A549 (cell line): ENCODE results near the gene TRIM28. TPM values are rescaled to one million over a fixed set of nuclear protein-coding genes. Genes with fewer than 3 reads are reported as not detected.

Source experiments
- ATAC-seq, 2 experiments: fragments of 200-7000 bp in 1 of 2; fragments of >200 bp in 1 of 2; cut with Nextera tagmentation in 1 of 2; cut with Tn5 transposase in 1 of 2; 3 replicates each; pipeline versions ENCODE4 v1.8.0 to v1.9.1; 2018 to 2020; ENCODE audit warnings: mild to moderate bottlenecking in 1 of 2, moderate library complexity in 1 of 2
- CTCF ChIA-PET: fragments of 300-600 bp; sonication (Branson Sonifier 250); formaldehyde crosslinking; extraction: SDS; loops from one replicate; lab custom pipeline; 2021; ENCODE audit warnings: antibody characterized with exemption, inconsistent platforms; lab: Yijun Ruan, JAX
- POLR2A ChIA-PET: fragments of 350-600 bp; formaldehyde crosslinking; extraction: SDS; loops from one replicate; lab custom pipeline; 2021; ENCODE audit warnings: antibody characterized with exemption, inconsistent platforms; lab: Yijun Ruan, JAX
- DNase-seq, 2 experiments: peaks; one replicate each; pipeline versions ENCODE4 v3.0.0 to v3.0.0-alpha.2; 2011 to 2016; ENCODE audit warnings: low read depth in 1 of 2, low spot score in 1 of 2
- FAIRE-seq: peaks from 2 replicates; lab custom pipeline; 2011; peaks lifted over from hg19 to GRCh38; lab: Jason Lieb, UNC
- H3K27ac ChIP-seq, 2 experiments: fragments of >200 bp; sonication (Bioruptor Twin); formaldehyde crosslinking; 3 replicates each; pipeline ENCODE4 v1.5.1; 2016 to 2017
- H3K4me1 ChIP-seq: fragments of >200 bp; sonication (Bioruptor Twin); formaldehyde crosslinking; 3 replicates; pipeline ENCODE4 v1.6.1; 2016
- H3K4me2 ChIP-seq: fragments of >200 bp; sonication (Bioruptor Twin); formaldehyde crosslinking; 3 replicates; pipeline ENCODE4 v1.6.1; 2016
- H3K4me3 ChIP-seq: fragments of >200 bp; sonication (Bioruptor Twin); formaldehyde crosslinking; 3 replicates; pipeline ENCODE4 v1.5.1; 2016
- H3K9me3 ChIP-seq: fragments of >200 bp; sonication (Bioruptor Twin); formaldehyde crosslinking; 3 replicates; pipeline ENCODE4 v1.6.1; 2016
- CEBPB ChIP-seq, 2 experiments: fragments of >200 bp in 1 of 2; sonication (Bioruptor Twin) in 1 of 2; formaldehyde crosslinking in 1 of 2; IDR thresholded peaks; 2 replicates each; pipeline ENCODE4 v1.6.1; 2012 to 2016
- CHD4 ChIP-seq: fragments of 200-600 bp; sonication (generic); IDR thresholded peaks from 2 replicates; pipeline ENCODE4 v1.6.1; 2016; ENCODE audit warnings: antibody characterized with exemption, mild to moderate bottlenecking, borderline replicate concordance
- HDAC2 ChIP-seq: fragments of 200-600 bp; sonication (generic); IDR thresholded peaks from 2 replicates; pipeline ENCODE4 v1.6.1; 2016
- HES2 ChIP-seq: fragments of >200 bp; sonication (Bioruptor Twin); formaldehyde crosslinking; IDR thresholded peaks from 2 replicates; pipeline ENCODE4 v1.6.1; 2016
- KDM1A ChIP-seq: fragments of 200-600 bp; sonication (generic); IDR thresholded peaks from 2 replicates; pipeline ENCODE4 v1.6.1; 2016; ENCODE audit warnings: low read depth, mild to moderate bottlenecking
- PBX3 ChIP-seq: IDR thresholded peaks from 2 replicates; pipeline ENCODE4 v1.6.1; 2012
- POLR2A ChIP-seq: IDR thresholded peaks from 2 replicates; pipeline ENCODE4 v1.6.1; 2012; ENCODE audit warnings: mild to moderate bottlenecking, low read length
- POLR2AphosphoS2 ChIP-seq: conservative IDR thresholded peaks from 2 replicates; pipeline ENCODE4 v1.6.1; 2012; ENCODE audit warnings: low read length, improper control_type of control experiment, inconsistent platforms
- TFCP2L1 ChIP-seq: fragments of 250-450 bp; sonication (Bioruptor Pico); IDR thresholded peaks from 2 replicates; pipeline ENCODE4 v1.5.0; 2021; ENCODE audit warnings: mild to moderate bottlenecking
- TP53 ChIP-seq: fragments of 250-450 bp; sonication (Bioruptor Pico); IDR thresholded peaks from 2 replicates; pipeline ENCODE4 v1.5.0; 2021; ENCODE audit warnings: mild to moderate bottlenecking, moderate library complexity
- ZC3H11A ChIP-seq: fragments of 450-650 bp; IDR thresholded peaks from 2 replicates; pipeline ENCODE4 v1.6.1; 2014; ENCODE audit warnings: antibody characterized with exemption, mild to moderate bottlenecking
- WGBS: methylation state at CpG from one replicate; pipeline ENCODE4 v1.1.6; 2017; ENCODE audit errors: missing lambda C conversion rate; 5-methylcytosine and 5-hydroxymethylcytosine counted together
- polyA plus RNA-seq, 4 experiments: library from polyadenylated mRNA; depleted of rRNA in 3 of 4; stranded (reverse); fragments of >200 nt; fragmentation: RNase III in 1 of 4; extraction: RNeasy Plus Mini Kit Qiagen cat#74134 plus additional on column Dnase treatment in 1 of 4; gene quantifications; 2 replicates in 3 of 4; 3 replicates in 1 of 4; pipeline ENCODE4 v1.2.3, GENCODE V29; 2011 to 2017
- TF ChIP-seq, protein P1 (sequence below): fragments of >200 bp; sonication (Bioruptor Twin); formaldehyde crosslinking; IDR thresholded peaks from 3 replicates; pipeline ENCODE4 v1.5.1; 2016
- TF ChIP-seq, protein P2 (sequence below): fragments of >200 bp; sonication (Bioruptor Twin); formaldehyde crosslinking; IDR thresholded peaks from 3 replicates; pipeline ENCODE4 v1.6.1; 2016
- TF ChIP-seq, protein P3 (sequence below): fragments of 450-650 bp; IDR thresholded peaks from 2 replicates; pipeline ENCODE4 v1.6.1; 2014; ENCODE audit warnings: antibody characterized with exemption

TRIM28 gene
- polyA plus RNA-seq, 2 of the 4 experiments (the other 2 are of a cell fraction) = 576 to 656 TPM

DNA sequence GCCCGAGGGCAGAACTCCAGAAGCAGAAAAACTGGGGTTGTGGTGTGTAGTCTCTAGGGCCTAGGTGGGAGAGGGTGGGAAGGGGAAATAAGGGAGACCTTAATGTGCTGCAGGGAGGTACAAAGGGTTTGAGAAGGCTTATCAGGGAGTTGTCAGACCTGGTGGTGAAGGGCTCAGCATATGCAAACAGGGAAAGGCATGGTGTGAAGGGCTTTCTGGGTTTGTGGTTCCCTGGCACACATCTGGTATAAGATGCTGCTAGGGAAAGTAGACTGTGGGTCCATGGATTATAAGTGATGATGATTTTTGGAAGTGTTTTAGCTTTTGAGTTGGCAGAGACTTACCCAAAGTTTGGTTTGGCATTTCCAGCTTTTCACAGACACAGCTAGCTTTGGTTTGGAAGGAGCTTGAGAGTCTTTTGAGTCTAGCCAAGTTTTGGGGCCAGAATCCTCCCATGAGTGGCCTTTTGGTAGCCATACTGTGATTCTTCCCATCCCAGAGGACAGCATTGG lies 2.2 kb downstream of the TRIM28 start:
- TF ChIP-seq, protein P1, sequence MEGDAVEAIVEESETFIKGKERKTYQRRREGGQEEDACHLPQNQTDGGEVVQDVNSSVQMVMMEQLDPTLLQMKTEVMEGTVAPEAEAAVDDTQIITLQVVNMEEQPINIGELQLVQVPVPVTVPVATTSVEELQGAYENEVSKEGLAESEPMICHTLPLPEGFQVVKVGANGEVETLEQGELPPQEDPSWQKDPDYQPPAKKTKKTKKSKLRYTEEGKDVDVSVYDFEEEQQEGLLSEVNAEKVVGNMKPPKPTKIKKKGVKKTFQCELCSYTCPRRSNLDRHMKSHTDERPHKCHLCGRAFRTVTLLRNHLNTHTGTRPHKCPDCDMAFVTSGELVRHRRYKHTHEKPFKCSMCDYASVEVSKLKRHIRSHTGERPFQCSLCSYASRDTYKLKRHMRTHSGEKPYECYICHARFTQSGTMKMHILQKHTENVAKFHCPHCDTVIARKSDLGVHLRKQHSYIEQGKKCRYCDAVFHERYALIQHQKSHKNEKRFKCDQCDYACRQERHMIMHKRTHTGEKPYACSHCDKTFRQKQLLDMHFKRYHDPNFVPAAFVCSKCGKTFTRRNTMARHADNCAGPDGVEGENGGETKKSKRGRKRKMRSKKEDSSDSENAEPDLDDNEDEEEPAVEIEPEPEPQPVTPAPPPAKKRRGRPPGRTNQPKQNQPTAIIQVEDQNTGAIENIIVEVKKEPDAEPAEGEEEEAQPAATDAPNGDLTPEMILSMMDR = no peak
- TF ChIP-seq TFCP2L1 (CRISPR knock-in tag) (0 out of 2 replicates have a peak, but pooled peaks have one; percentile 29), TP53 (CRISPR knock-in tag) (0 out of 2 replicates have a peak, but pooled peaks have one; percentile 26)
- H3K9me3 ChIP-seq = no peaks in the 10 kb centered on the region
- ATAC-seq = no peak
- ChIA-PET CTCF (interaction anchor here (1.3 to 13.8 kb wide), 3 partner anchors 7 to 32 kb away, joined by 3 to 222 read pairs (median 4); partner anchors contain the start of gene ZBTB45), POLR2A (interaction anchor here (1.8 to 4.1 kb wide), 3 partner anchors 8 to 32 kb away, joined by 5 to 184 read pairs (median 103); partner anchors contain the start of genes CHMP2A and ZBTB45)
- FAIRE-seq = no peak
- WGBS = 0% methylated on average over 1 of the region's 1 CpG
- no peak for DNase-seq
- peak overlapping the region; percentile 87 to 95; a peak in 5 of 6 replicates for H3K27ac ChIP-seq
- peak overlapping the region; percentile 95 for H3K4me2 ChIP-seq
- H3K4me3 ChIP-seq = peak overlapping the region; percentile 97
- H3K4me1 ChIP-seq = peaks cover 23% of the 10 kb centered on the region

DNA sequence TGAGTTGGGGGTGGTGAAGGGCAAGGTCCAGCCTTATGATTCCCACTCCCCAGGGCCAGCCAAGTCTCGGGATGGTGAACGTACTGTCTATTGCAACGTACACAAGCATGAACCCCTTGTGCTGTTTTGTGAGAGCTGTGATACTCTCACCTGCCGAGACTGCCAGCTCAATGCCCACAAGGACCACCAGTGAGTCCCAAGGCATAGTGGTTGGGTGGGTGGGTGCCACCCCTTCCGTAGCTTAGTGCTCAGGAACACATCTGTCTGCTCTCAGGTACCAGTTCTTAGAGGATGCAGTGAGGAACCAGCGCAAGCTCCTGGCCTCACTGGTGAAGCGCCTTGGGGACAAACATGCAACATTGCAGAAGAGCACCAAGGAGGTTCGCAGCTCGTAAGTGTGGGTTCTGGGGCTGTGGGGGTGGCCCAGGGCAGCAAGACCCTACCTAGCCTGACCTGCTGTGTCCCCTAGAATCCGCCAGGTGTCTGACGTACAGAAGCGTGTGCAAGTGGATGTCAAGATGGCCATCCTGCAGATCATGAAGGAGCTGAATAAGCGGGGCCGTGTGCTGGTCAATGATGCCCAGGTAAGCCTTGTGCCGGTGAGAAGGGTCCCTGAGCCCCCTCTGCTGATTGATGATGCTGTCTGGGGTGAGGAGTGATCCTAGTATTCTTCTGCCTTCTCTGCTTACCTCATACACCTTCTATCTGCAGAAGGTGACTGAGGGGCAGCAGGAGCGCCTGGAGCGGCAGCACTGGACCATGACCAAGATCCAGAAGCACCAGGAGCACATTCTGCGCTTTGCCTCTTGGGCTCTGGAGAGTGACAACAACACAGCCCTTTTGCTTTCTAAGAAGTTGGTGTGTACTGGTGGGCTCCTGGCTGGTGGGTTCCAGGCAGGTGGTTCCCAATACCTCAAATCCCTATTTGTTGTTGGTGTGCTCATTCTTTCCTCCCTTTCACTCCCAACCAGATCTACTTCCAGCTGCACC lies 3.8 kb downstream of the TRIM28 start:
- TF ChIP-seq, protein P2, sequence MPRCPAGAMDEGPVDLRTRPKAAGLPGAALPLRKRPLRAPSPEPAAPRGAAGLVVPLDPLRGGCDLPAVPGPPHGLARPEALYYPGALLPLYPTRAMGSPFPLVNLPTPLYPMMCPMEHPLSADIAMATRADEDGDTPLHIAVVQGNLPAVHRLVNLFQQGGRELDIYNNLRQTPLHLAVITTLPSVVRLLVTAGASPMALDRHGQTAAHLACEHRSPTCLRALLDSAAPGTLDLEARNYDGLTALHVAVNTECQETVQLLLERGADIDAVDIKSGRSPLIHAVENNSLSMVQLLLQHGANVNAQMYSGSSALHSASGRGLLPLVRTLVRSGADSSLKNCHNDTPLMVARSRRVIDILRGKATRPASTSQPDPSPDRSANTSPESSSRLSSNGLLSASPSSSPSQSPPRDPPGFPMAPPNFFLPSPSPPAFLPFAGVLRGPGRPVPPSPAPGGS = no peak
- no peak for TF ChIP-seq ZC3H11A
- CTCF ChIA-PET = interaction anchor here (13.8 kb wide), 1 partner anchor 28 kb away, joined by 222 read pairs; the partner anchor contains the start of gene ZBTB45
- POLR2A ChIA-PET = interaction anchor here (1.9 kb wide), 1 partner anchor 27 kb away, joined by 7 read pairs; the partner anchor contains the start of gene ZBTB45
- H3K4me3 ChIP-seq = no peak overlapping the region
- peaks cover 23% of the 10 kb centered on the region for H3K4me1 ChIP-seq
- H3K27ac ChIP-seq = no peak overlapping the region
- DNase-seq (no peak), ATAC-seq (no peak), FAIRE-seq (no peak)
- WGBS = 94% methylated on average over 18 of the region's 18 CpGs
- no peaks in the 10 kb centered on the region for H3K9me3 ChIP-seq
- H3K4me2 ChIP-seq = peak overlapping the region; percentile 95

- peaks cover 27% of the 10 kb centered on the region; the same call in 2 of the 3 replicates for H3K4me1 ChIP-seq
- H3K4me3 ChIP-seq = no peak overlapping the region
- ATAC-seq (no peak), FAIRE-seq (no peak), DNase-seq (no peak)
- WGBS = 95% methylated on average over 18 of the region's 20 CpGs
- no peak overlapping the region for H3K27ac ChIP-seq
- TF ChIP-seq POLR2A = no peak
- TF ChIP-seq KDM1A = no peak
- no peak for TF ChIP-seq HDAC2
- TF ChIP-seq POLR2AphosphoS2 = no peak
- TF ChIP-seq, protein P3, sequence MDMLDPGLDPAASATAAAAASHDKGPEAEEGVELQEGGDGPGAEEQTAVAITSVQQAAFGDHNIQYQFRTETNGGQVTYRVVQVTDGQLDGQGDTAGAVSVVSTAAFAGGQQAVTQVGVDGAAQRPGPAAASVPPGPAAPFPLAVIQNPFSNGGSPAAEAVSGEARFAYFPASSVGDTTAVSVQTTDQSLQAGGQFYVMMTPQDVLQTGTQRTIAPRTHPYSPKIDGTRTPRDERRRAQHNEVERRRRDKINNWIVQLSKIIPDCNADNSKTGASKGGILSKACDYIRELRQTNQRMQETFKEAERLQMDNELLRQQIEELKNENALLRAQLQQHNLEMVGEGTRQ = no peak
- TF ChIP-seq CHD4 = no peak
- no peak for TF ChIP-seq CEBPB (IDR thresholded peaks at IDR 0.05)
- TF ChIP-seq PBX3 = no peak
- TF ChIP-seq HES2 = no peak
- ChIA-PET POLR2A (interaction anchor here (0.6 to 6.8 kb wide), 2 partner anchors 10 to 28 kb away, joined by 3 to 85 read pairs; partner anchors contain the start of gene ZBTB45), CTCF (interaction anchor here (0.7 to 13.8 kb wide), 2 partner anchors 29 to 32 kb away, joined by 3 to 222 read pairs; partner anchors contain the start of gene ZBTB45)
- no peaks in the 10 kb centered on the region for H3K9me3 ChIP-seq
- H3K4me2 ChIP-seq = no peak overlapping the region
These were observed 5.2 kb downstream of the TRIM28 start for GRCh38 chr19:58548859-58549663.
